Astrocyte (in vitro differentiated cells and primary cell): Measurements from ENCODE around the gene SERPINB11. TPM values are rescaled to one million over a fixed set of nuclear protein-coding genes. Genes with fewer than 3 reads are reported as not detected.

Experiments used
- DNase-seq: peaks from one replicate; pipeline ENCODE4 v3.0.0-alpha.2; 2010; ENCODE audit warnings: low read depth
- FAIRE-seq: peaks from 2 replicates; lab custom pipeline; 2011; peaks lifted over from hg19 to GRCh38; lab: Jason Lieb, UNC
- H2AFZ ChIP-seq: 2 replicates; pipeline ENCODE4 v1.6.0; 2012; ENCODE audit warnings: low read depth, low read length, inconsistent platforms
- H3K27ac ChIP-seq: 2 replicates; pipeline ENCODE4 v1.5.1; 2011; ENCODE audit warnings: low read depth, low read length, inconsistent platforms
- H3K27me3 ChIP-seq: 2 replicates; pipeline ENCODE4 v1.6.0; 2011; ENCODE audit warnings: low read length, inconsistent platforms; ENCODE audit not compliant: insufficient read depth
- H3K36me3 ChIP-seq: 2 replicates; pipeline ENCODE4 v1.5.1; 2011; ENCODE audit warnings: low read length, inconsistent platforms; ENCODE audit not compliant: insufficient read depth
- H3K4me1 ChIP-seq: 2 replicates; pipeline ENCODE4 v1.5.1; 2011; ENCODE audit warnings: low read length, inconsistent platforms; ENCODE audit not compliant: insufficient read depth
- H3K4me2 ChIP-seq: 2 replicates; pipeline ENCODE4 v1.6.0; 2012; ENCODE audit warnings: low read length, inconsistent platforms
- H3K4me3 ChIP-seq: 2 replicates; pipeline ENCODE4 v1.5.1; 2011; ENCODE audit warnings: low read depth, mild to moderate bottlenecking, low read length, inconsistent platforms; ENCODE audit not compliant: insufficient read depth
- H3K79me2 ChIP-seq: 2 replicates; pipeline ENCODE4 v1.6.0; 2012; ENCODE audit warnings: mild to moderate bottlenecking, low read length, inconsistent platforms; ENCODE audit not compliant: insufficient read depth
- H3K9ac ChIP-seq: 2 replicates; pipeline ENCODE4 v1.6.0; 2012; ENCODE audit warnings: mild to moderate bottlenecking, low read length, inconsistent platforms
- H3K9me3 ChIP-seq: 2 replicates; pipeline ENCODE4 v1.5.1; 2012; ENCODE audit warnings: low read depth, mild to moderate bottlenecking, low read length, inconsistent platforms; ENCODE audit not compliant: insufficient read depth
- H4K20me1 ChIP-seq: 2 replicates; pipeline ENCODE4 v1.6.0; 2012; ENCODE audit warnings: low read length, inconsistent platforms; ENCODE audit not compliant: insufficient read depth
- H3K27ac Mint-ChIP-seq: one replicate; pipeline ENCODE4 v1.8.0; 2021; ENCODE audit warnings: mild to moderate bottlenecking, mixed read lengths; ENCODE audit not compliant: unreplicated experiment
- H3K27me3 Mint-ChIP-seq: one replicate; pipeline ENCODE4 v1.8.0; 2021; ENCODE audit warnings: low read depth, mixed read lengths; ENCODE audit not compliant: unreplicated experiment
- H3K36me3 Mint-ChIP-seq: one replicate; pipeline ENCODE4 v1.8.0; 2021; ENCODE audit warnings: low read depth, mixed read lengths; ENCODE audit not compliant: unreplicated experiment
- H3K4me1 Mint-ChIP-seq: one replicate; pipeline ENCODE4 v1.8.0; 2021; ENCODE audit warnings: low read depth, mixed read lengths; ENCODE audit not compliant: unreplicated experiment
- H3K4me3 Mint-ChIP-seq: one replicate; pipeline ENCODE4 v1.8.0; 2021; ENCODE audit warnings: mild to moderate bottlenecking, moderate library complexity, mixed read lengths; ENCODE audit not compliant: unreplicated experiment
- H3K9me3 Mint-ChIP-seq: one replicate; pipeline ENCODE4 v1.8.0; 2021; ENCODE audit warnings: mild to moderate bottlenecking, mixed read lengths; ENCODE audit not compliant: unreplicated experiment
- EZH2 ChIP-seq: IDR thresholded peaks from 2 replicates; pipeline ENCODE4 v1.6.1; 2012; ENCODE audit warnings: mild to moderate bottlenecking, low read length, inconsistent platforms; ENCODE audit not compliant: insufficient read depth
- total RNA-seq: library from RNA; stranded (reverse); gene quantifications from 2 replicates; pipeline ENCODE4 v1.2.1, GENCODE V29; 2021
- TF ChIP-seq, protein P1 (sequence below): IDR thresholded peaks from 2 replicates; pipeline ENCODE4 v1.5.1; 2011; ENCODE audit warnings: low read depth, mild to moderate bottlenecking, inconsistent platforms, low read length, moderate library complexity; ENCODE audit not compliant: insufficient read depth

Gene SERPINB11
- total RNA-seq, 1 donor from 2014 or later, result not detected

DNA sequence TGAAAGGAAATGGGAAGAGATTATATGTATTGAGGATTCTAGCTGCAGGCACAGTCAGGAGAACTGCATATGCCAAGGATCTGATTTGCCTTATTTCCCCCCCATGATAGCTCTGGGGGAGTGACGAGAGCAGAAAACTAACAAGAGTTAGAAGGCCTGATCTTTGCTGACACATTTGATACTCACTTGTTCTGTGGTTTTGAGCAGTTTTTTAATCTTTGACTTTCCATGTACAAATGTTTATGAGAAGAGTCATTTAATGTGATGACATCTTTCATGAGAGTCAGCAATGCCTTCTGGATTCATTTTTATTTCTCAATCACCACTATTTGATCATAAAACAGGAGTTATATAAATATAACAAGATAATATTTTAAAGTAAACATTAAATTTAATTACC lies 59.8 kb downstream of the SERPINB11 start:
- FAIRE-seq, result peak; percentile 55
- no peaks in the 10 kb centered on the region for H3K36me3 ChIP-seq
- H3K9ac ChIP-seq, result no peak overlapping the region
- H3K27me3 Mint-ChIP-seq, result no peaks in the 10 kb centered on the region
- H3K4me1 ChIP-seq, result peaks cover 7% of the 10 kb centered on the region
- H2AFZ ChIP-seq, result no peak overlapping the region
- H3K36me3 Mint-ChIP-seq, result peaks cover 6% of the 10 kb centered on the region
- peaks cover 13% of the 10 kb centered on the region for H3K9me3 Mint-ChIP-seq
- H3K27ac ChIP-seq, result no peak overlapping the region
- no peak overlapping the region for H3K4me3 Mint-ChIP-seq
- no peak overlapping the region for H3K4me3 ChIP-seq
- no peak for TF ChIP-seq EZH2
- TF ChIP-seq, protein P1, sequence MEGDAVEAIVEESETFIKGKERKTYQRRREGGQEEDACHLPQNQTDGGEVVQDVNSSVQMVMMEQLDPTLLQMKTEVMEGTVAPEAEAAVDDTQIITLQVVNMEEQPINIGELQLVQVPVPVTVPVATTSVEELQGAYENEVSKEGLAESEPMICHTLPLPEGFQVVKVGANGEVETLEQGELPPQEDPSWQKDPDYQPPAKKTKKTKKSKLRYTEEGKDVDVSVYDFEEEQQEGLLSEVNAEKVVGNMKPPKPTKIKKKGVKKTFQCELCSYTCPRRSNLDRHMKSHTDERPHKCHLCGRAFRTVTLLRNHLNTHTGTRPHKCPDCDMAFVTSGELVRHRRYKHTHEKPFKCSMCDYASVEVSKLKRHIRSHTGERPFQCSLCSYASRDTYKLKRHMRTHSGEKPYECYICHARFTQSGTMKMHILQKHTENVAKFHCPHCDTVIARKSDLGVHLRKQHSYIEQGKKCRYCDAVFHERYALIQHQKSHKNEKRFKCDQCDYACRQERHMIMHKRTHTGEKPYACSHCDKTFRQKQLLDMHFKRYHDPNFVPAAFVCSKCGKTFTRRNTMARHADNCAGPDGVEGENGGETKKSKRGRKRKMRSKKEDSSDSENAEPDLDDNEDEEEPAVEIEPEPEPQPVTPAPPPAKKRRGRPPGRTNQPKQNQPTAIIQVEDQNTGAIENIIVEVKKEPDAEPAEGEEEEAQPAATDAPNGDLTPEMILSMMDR, result no peak
- H3K27ac Mint-ChIP-seq, result no peak overlapping the region
- no peaks in the 10 kb centered on the region for H3K79me2 ChIP-seq
- H3K4me2 ChIP-seq, result no peak overlapping the region
- no peaks in the 10 kb centered on the region for H3K9me3 ChIP-seq
- no peaks in the 10 kb centered on the region for H3K27me3 ChIP-seq
- no peaks in the 10 kb centered on the region for H4K20me1 ChIP-seq
- DNase-seq, result peak; percentile 45
- no peaks in the 10 kb centered on the region for H3K4me1 Mint-ChIP-seq

DNA sequence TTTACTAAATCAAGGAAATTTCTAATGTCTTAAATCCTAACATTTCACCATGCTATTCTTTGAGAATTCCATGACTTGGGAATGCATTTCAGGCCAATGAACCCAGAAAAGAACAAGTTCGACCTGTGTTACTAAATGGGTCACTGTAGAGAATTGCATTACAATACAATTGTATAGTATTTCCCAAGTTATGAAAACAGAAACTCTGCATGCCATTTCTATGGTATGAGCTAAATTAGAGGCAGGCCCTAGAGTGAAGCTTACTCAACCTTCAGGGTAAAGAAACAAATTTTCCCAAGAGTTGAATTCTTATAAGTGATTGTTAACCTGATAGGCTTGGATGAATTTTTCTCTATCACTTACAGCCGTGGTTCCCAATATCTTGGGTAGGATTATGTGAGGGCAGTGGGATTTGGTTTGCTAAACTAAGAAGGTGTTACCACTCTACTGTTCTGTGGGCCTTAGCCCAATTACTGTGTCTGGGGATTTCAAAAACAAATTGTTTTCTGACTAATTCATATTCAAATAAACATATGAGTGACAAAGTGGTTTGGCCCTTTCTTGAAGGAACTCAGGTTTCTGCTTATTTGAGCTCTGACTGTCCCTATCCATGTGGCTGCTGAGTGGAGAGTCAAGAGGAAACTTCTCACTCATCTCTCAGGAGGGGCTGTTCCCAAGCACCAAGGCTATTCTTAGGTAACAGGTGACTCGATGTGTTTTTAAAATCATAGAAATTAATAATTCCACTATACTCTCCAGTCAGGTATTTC lies 61.3 kb downstream of the SERPINB11 start:
- peaks cover 7% of the 10 kb centered on the region for H3K4me1 ChIP-seq
- no peaks in the 10 kb centered on the region for H3K79me2 ChIP-seq
- peaks cover 13% of the 10 kb centered on the region for H3K9me3 Mint-ChIP-seq
- H3K9ac ChIP-seq, result no peak overlapping the region
- FAIRE-seq (no peak), DNase-seq (no peak)
- no peak overlapping the region for H3K4me3 ChIP-seq
- no peaks in the 10 kb centered on the region for H3K4me1 Mint-ChIP-seq
- H3K4me3 Mint-ChIP-seq, result no peak overlapping the region
- H3K36me3 ChIP-seq, result no peaks in the 10 kb centered on the region
- H3K27ac ChIP-seq, result no peak overlapping the region
- no peak overlapping the region for H3K27ac Mint-ChIP-seq
- no peaks in the 10 kb centered on the region for H3K27me3 ChIP-seq
- TF ChIP-seq, protein P1, result no peak
- no peak for TF ChIP-seq EZH2
- no peaks in the 10 kb centered on the region for H3K9me3 ChIP-seq
- no peak overlapping the region for H3K4me2 ChIP-seq
- H2AFZ ChIP-seq, result no peak overlapping the region
- H3K27me3 Mint-ChIP-seq, result no peaks in the 10 kb centered on the region
- H4K20me1 ChIP-seq, result no peaks in the 10 kb centered on the region
- H3K36me3 Mint-ChIP-seq, result peaks cover 6% of the 10 kb centered on the region

DNA sequence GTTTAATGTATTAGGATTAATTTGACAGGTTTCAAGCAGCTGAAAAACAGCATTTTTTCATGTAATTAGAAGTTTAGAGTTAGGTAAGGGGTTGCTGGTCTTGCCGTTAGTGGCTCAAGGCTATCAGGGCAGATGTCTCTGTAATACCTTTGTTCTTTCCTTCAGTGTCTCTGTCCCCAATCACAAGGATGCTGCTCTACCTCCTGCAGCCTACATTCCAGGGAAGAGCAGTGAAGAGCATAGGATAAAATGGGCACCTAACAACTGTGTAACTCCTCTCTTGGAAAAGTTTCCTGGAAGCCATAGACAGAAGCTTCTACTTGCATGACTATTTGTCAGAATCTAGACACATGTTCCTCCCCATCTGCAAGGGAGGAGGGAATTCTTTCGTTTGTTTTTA lies 63.1 kb downstream of the SERPINB11 start:
- Histone ChIP-seq H4K20me1 (no peaks in the 10 kb centered on the region), H2AFZ (no peak overlapping the region), H3K27me3 (no peaks in the 10 kb centered on the region), H3K4me3 (no peak overlapping the region), H3K36me3 (no peaks in the 10 kb centered on the region), H3K9ac (no peak overlapping the region), H3K4me2 (no peak overlapping the region), H3K4me1 (peaks cover 7% of the 10 kb centered on the region), H3K9me3 (no peaks in the 10 kb centered on the region), H3K27ac (no peak overlapping the region), H3K79me2 (no peaks in the 10 kb centered on the region)
- FAIRE-seq (no peak), DNase-seq (no peak)
- Mint-ChIP-seq H3K36me3 (peaks cover 2% of the 10 kb centered on the region), H3K27ac (no peak overlapping the region), H3K4me1 (no peaks in the 10 kb centered on the region), H3K9me3 (peaks cover 2% of the 10 kb centered on the region), H3K27me3 (no peaks in the 10 kb centered on the region), H3K4me3 (no peak overlapping the region)
- TF ChIP-seq, protein P1, result no peak
- no peak for TF ChIP-seq EZH2
